NB4 (cell line): ENCODE measurements around the gene GRM8.

Source experiments
- CTCF ChIP-seq: IDR thresholded peaks from one replicate; pipeline ENCODE4 v1.5.1; 2012; ENCODE audit warnings: low read depth, low read length
- POLR2A ChIP-seq: IDR thresholded peaks from 2 replicates; pipeline ENCODE4 v1.6.1; 2011; ENCODE audit warnings: mild to moderate bottlenecking; ENCODE audit not compliant: insufficient read length; ENCODE audit errors: extremely low read depth

GRCh38 chr7:126760914-126761577 is 491.7 kb downstream of the GRM8 start:
- TF ChIP-seq POLR2A (no peak), CTCF (no peak)
